Ovary (tissue), 3 donors: ENCODE data around the gene LHB.
"Not testable (repeated sequence)": the region's sequence is repeated elsewhere in the genome, so short reads cannot be mapped to it uniquely, and the experiment has no call there.

ENCODE experiments used
- CTCF ChIP-seq, 3 donors: fragments of 450-650 bp in 2 of 3; fragments of 200-600 bp in 1 of 3; IDR thresholded peaks; one replicate each; pipeline versions ENCODE4 v1.5.1 to v1.8.0; 2016 to 2022; ENCODE audit warnings: antibody characterized with exemption in 3 of 3, mild to moderate bottlenecking in 1 of 3
- EP300 ChIP-seq: sonication (generic); formaldehyde crosslinking; IDR thresholded peaks from one replicate; pipeline ENCODE4 v1.6.1; 2017; ENCODE audit warnings: antibody characterized with exemption
- POLR2A ChIP-seq: fragments of 450-650 bp; IDR thresholded peaks from one replicate; pipeline ENCODE4 v1.6.1; 2017; ENCODE audit warnings: antibody characterized with exemption, mild to moderate bottlenecking, moderate library complexity
- donor health status: DM: no; HTN: no; CAD: no.

- TF ChIP-seq CTCF (IDR thresholded peaks at IDR 0.05); EP300; POLR2A: not testable (repeated sequence)
Observed at GRCh38 chr19:49039736-49040135, 22.8 kb upstream of the LHB start.
